Lower leg skin (tissue), 3 donors: ENCODE data around the gene OSBPL5.

Source experiments
- POLR2A ChIP-seq, 2 donors: fragments of 450-650 bp; IDR thresholded peaks; one replicate each; pipeline ENCODE4 v1.6.1; 2016 to 2017; ENCODE audit warnings: antibody characterized with exemption in 2 of 2, mild to moderate bottlenecking in 1 of 2, moderate library complexity in 1 of 2
- TF ChIP-seq, protein P1 (sequence below), 3 donors: fragments of 450-650 bp; IDR thresholded peaks; one replicate each; pipeline ENCODE4 v1.5.1; 2016; ENCODE audit warnings: antibody characterized with exemption in 3 of 3, mild to moderate bottlenecking in 3 of 3, moderate library complexity in 2 of 3

DNA sequence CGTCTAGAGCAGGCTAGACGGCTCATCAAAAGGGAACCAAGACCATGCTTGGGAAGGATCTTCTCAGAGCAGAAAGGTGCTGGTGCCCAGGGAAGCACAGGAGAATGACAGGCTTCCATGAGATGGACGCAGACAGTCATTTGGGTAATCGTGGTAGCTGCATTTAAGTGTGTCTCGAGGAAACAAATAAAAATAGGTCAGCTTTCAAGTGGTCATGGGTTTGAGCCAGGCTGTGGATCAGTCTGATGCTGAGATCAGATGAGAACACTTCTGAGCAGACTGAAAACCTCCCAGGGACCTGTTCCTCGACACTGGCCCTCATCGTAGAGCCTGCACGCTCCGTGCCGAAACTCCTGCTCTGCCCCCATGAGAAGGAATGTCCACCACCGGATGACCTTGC is 112.5 kb downstream of the OSBPL5 start:
- TF ChIP-seq, protein P1, sequence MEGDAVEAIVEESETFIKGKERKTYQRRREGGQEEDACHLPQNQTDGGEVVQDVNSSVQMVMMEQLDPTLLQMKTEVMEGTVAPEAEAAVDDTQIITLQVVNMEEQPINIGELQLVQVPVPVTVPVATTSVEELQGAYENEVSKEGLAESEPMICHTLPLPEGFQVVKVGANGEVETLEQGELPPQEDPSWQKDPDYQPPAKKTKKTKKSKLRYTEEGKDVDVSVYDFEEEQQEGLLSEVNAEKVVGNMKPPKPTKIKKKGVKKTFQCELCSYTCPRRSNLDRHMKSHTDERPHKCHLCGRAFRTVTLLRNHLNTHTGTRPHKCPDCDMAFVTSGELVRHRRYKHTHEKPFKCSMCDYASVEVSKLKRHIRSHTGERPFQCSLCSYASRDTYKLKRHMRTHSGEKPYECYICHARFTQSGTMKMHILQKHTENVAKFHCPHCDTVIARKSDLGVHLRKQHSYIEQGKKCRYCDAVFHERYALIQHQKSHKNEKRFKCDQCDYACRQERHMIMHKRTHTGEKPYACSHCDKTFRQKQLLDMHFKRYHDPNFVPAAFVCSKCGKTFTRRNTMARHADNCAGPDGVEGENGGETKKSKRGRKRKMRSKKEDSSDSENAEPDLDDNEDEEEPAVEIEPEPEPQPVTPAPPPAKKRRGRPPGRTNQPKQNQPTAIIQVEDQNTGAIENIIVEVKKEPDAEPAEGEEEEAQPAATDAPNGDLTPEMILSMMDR (IDR thresholded peaks at IDR 0.05), result no peak
- TF ChIP-seq POLR2A (IDR thresholded peaks at IDR 0.05), result no peak
